ENCODE data around the gene VWA5B1.

DNA sequence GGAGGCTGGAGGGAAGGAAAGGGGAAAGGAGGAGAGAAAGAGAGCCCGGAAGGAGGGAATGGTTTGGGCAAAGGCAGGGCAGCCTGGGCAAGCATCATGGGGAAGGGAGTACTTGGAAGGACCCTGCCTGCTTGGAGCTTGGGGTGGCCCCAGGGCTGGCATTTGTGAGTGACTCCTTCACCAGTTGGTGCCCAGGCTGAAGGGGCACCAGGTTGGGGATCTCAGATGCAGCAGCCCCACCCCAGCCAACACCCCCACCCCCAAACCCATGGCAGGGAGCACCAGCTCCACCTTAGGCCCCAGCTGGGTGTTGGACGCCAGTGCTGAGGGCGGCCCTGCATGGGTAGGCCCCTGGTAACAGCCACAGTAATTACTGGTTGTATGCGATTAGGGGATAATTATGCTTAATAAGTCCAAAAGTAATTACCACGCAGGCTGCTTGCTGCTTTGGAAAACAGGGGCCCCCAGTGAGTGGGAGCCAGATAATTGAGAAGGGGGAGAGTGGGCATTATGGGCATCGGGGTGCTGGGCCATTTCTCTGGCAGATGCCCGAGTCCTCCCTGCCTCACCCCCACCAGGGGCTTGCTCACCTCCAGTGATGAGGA, 78.3 kb downstream of the VWA5B1 start:
- TF ChIP-seq EZH2 (IDR thresholded peaks at IDR 0.05) (no peak), POLR2AphosphoS5 (IDR thresholded peaks at IDR 0.05; ENCODE audit: borderline replicate concordance, low read depth, low read length) (no peak), FOXP2 (optimal IDR thresholded peaks at IDR 0.05; ENCODE audit: control extremely low read depth, extremely low read length, insufficient read depth) (no peak)

Data from SK-N-MC (cell line).